Stimulated activated CD8-positive, alpha-beta memory T cell treated with anti-CD3 and anti-CD28 coated beads, Interleukin-4, amount 100 ng/mL, for 4 hours (primary cell): ENCODE data around the gene KCNK18.
"Not testable (repeated sequence)": the region's sequence is repeated elsewhere in the genome, so short reads cannot be mapped to it uniquely, and the experiment has no call there.

Experiments used
- DNase-seq, 2 donors: peaks; one replicate each; pipeline ENCODE4 v3.0.0-alpha.2; 2020; ENCODE audit warnings: low read depth in 2 of 2, low spot score in 1 of 2

Gene KCNK18

DNA sequence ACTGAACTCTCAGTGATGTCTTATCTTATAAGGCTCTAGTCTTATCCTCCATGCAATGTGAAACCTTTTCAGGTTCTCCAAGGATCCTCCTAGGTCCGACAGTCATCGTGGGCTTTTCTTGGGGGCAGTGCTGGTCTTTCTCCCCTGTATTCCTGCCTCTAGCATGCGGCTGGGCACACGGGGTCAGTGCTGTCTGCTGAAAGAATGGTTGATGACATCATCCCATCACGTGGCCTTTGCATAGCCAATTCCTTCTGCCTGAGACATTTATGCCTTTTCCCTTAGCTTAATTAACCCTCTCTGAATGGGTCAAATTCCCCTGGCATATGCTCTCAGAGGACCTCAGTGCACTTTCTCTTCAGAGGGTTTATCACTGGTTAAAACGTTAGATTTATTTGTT, 27.0 kb upstream of the KCNK18 start:
- DNase-seq: no peak

DNA sequence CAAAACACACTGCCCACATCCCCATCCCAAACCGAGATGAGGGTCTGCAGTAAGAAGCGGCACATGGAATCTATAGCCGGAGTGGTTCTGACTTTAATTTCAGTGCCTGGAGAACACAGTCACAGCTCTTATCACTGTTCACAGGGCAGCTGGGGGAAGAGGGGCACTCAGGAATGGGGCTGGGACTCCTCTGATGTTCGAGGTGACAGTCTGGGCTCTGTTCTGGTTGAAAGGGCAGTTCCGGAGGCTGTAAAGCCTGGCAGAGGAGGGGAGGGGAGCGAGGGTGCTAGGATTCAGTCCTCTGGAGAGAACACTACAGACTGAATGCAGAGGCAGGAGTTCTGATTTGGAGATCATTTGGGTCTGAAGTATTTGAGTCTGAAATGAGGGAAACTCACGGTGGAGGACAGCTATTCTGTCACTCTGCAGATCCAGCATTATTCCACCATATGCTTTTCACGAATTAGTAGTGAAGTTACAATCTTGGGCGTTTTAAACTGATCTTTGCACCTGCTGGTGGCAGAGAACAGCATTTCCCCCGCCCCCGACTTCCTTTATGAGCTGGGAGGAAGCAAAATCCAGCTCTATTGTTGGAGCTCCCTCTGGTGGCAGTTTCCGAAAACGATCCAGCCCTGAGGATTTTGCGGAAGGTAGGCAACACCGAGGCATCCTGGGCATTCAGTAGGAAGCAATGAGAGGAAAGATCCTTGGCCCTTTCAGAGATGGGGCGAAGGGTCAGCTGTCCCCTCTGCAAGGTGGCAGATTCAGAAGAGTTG, 22.7 kb upstream of the KCNK18 start:
- DNase-seq: peak; percentile 60 to 76

DNA sequence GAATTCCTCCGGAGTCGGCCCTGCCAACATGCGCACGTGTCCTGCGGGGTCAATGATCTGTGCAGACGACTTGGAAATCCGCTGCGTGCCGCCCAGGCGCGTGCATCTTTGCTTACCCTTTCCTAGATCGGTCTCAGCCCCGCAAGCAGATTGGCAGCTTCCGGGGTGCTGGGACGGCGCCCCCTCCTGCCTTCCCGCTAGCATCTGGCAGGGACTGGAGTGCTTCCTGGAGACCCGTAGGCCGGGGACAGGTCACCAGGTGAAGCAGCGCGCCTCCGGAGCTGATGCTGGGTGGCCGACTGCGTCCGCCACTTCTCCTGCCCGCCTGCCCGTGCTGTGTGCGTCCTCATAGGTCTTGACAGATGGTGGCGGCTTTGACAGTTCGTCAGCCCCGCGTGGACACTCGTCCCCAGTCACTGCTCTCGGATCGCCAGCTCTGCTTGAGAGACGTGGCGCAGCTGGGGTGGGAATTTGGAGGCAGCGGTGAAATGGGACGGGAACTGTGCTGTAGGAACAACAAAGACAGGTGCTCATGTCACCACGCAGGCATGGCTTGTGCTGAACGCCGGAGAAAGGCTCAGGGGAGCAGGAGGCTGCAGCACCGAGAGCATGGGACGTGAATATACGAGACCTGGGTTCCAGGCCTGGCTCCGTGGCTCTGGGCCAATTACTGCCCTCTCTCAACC, 21.9 kb upstream of the KCNK18 start:
- DNase-seq: no peak

DNA sequence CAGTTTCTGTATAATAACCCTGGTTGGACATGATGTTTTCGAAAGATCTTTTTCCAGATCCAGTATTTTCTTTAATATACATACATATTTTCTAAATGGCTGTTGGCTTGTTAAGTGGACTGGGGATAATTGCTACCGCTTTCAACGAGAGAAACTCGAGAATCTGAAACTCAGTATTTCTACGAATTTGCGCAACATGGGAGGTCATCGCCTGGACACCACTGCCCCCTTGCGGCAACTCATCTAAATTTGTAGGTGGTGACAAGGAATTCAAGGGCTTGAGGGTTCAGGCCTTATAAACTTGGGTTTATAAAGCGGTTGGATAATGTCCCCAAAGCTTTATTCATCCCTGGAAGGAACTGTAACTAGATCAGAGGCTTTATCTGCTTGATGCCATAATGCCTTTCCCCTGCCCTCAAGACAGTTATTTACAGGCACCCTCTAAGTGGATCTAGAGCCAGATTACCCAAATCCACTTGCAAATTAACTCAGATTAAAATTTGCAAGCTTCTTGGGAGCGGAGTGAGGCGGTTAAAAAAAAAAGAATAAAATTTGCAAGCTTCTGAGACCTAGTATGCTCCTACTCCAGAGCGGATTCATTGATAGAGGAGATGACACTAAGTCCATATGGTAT, 21.3 kb upstream of the KCNK18 start:
- DNase-seq: peak; percentile 35 to 56

DNA sequence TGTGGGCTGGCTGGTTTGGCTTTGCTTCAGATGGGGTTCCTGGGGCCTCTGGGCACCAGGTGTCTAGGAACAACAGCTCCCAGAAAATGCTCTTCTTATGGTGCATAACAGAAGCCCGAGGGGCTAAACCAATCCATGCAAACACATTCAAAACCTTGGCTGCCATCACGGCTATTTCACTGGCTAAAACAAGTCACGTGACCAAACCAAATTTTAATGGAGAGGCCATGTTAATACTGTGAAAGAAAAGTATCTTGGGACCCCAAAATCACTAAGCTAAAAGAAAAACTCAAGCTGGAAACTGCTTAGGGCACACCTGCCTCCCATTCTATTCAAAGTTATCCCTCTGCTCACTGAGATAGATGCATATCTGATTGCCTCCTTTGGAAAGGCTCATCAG, 19.1 kb upstream of the KCNK18 start:
- DNase-seq: no peak

DNA sequence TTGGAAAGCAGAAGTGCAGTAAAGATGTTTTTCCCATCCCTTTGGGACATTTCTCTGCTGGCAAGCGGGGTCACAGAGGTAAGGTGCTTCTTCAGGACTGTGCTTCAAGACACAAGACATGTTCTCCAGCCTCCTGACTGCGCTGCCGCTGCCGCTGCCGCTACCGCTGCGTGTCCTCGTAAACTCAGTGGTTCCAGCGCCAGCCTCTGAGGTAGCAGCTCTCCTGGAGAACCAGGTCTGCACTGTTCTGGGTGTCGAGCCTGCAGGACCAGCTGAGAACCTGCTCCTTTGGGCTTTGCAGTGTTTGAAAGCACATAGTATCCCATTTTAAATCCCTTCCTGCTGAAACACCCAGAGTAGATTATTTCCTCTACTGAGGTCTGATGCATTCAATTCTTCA, 13.0 kb upstream of the KCNK18 start:
- no peak for DNase-seq

DNA sequence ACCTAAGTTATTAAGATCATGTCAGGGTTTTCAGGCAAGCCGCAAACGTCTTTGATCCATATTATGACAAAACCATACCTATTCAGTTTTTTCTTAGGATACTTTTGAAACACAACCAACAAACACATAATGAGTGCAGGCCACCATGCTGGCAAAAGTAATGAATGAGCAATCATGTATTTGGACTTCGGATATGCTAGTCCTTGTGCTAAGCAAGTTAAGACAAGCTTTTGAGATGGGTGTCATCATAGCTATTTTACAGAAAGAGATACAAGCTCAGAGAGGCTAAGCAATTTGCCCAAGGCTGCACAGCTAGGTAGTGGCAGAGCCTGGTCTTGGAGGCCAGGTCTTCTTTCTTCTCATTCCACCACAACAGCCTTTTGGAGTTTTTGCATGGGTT, 12.5 kb upstream of the KCNK18 start:
- DNase-seq: no peak

DNA sequence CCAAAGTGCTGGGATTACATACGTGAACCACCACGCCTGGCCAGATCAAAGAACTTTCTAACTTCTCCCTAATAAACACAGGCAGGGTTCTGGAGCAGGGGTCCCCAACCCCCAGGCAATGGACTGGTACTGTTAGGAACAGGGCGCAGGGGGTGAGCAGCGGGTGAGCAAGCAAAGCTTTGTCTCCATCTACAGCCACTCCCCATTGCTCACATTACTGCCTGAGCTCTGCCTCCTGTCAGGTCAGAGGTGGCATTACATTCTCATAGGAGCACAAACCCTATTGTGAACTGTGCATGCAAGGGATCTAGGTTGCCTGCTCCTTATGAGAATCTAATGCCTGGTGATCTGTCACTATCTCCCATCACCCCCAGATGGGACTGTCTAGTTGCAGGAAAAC, 11.5 kb upstream of the KCNK18 start:
- not testable (repeated sequence) for DNase-seq

DNA sequence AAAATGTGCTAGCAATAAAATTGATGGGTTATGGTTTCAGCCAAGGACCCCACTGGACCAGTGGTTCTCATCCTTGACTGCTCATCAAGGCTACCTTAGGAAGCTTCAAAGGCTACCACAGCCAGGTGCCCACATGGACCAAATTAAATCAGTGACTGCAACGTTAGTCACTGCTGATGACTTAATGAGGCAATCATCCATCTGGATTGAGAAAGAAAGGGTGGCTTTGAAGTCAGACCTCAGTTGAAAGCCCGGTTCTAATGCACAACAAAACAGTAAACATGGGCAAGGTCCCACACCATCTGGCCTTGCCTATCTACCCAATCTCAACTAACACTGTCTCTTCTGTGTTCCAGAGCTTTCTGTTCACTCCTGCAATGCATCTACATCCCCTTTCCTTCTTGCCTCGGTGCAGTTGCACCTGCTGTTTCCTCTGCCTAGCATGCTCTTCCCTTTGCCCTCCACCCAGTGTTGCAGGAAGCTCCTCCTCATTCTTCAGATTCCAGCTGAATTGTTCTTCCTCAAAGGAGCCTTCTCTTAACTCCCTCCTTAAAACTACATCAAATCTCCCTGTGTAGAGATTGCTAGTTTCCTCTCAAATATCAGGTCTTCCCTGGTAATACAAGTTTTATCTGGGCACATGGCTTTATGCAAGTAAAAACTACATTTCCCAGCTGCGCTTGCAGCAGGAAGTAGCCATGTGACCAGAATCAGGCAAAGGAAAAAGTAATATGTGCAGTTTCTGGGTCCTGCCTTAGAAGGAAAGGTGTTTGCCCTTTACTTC, 10.3 kb upstream of the KCNK18 start:
- DNase-seq: no peak

DNA sequence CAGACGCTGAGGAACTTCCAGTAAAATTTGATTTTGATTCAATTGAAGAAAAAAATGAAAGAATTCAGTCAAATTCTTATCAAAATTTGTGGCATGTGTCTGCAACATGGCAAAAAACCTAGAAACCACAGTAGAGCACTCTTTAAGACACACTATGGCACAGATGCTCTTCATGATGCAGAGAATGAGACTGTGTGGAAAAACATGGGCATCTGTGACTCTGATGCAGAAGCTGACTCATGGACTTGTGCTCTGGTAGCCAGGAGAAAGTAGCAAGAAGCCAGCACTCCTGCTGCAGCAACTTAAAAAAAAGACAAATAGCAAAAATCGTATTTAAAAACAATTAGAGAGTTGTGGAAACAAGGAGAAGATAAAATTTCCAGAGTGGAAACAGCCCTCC, 8.9 kb upstream of the KCNK18 start:
- no peak for DNase-seq

DNA sequence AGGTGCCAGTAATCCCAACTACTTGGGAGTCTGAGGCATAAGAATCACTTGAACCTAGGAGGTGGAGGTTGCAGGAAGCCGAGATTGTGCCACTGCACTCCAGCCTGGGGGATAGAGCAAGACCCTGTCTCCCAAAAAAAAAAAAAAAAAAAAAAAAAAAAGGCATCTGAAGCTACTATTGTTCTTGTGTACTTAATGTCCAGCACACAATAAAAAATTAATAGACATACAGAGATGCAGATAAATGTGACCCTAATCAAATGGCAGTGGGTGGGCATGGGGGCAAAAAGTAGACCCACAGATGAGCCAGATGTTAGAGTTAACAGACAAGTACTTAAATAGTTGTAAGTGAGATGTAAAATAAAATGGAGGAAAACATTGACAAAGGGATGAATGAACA, 7.7 kb upstream of the KCNK18 start:
- DNase-seq: no peak

DNA sequence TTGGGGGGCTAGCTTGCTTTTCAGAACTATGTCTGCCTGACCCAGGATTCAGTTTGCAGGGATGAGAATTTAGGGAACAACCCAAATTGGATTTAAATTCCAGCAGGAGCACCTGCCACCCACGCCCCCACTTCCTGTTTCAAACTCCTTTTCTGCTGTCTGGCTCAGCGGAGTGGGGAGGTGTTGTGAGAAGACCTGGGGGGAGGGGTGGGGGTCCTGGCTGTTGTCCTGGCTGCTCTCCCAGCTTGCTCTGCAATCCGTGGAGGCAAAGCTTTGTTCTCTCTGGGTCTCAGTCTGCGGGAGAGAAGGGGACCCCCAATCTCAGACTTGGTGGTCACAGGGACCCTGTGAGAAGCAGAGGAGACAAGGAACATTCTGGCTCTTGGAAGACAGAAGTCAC, 799 bp downstream of the KCNK18 start:
- no peak for DNase-seq

DNA sequence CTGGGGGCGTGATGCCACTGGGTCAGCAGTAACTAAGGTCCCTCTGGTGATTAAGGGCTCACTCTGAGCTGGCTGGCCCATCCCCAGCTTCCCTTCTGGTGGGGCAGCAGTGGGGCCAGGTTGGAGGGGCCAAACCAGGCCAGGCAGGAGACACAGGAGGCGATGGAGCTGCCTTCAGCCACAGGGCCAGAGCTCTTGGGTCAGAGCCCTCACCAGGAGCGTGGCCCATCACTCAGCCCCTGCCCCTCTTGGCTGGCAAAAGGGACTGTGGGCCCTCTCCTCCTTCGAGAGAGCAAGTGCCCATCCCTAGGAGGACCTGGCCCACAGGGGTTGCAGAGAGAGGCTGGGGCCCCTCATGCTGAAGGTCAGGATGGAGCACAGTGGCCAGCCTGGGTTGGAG, 4.5 kb downstream of the KCNK18 start:
- DNase-seq: no peak

DNA sequence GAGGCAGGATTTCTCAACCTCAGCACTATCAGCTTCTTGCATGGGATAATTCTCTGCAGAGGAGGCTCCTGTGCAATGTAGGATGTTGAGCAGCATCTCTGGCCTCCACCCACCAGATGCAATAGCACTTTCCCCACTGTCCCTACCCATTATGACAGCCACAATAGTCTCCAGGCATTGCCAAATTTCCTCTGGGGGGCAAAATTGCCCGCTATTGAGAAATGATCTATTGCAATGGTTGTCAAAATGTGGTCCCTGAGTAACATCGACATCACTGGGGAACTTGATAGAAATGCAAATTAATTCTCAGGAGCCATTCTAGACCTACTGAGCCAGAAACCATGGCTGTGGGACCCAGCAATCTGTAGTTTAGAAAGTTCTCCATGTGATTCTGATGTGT, 7.0 kb downstream of the KCNK18 start:
- DNase-seq: no peak

DNA sequence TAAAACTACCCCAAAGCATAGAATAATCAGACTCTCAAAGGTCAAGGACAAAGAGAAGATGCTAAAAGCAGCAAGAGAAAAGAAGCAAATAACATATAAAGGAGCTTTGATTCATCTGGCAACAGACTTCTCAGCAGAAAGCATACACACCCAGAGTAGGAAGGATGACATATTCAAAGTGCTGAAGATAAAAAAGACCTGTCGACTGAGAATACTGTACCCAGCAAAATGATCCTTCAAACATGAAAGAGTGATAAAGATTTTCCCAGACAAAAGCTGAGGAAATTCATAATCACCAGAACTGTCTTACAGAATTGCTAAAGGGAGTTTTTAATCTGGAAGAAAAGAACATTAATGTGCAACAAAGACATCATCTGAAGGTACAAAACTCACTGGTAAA, 14.9 kb downstream of the KCNK18 start:
- DNase-seq: no peak

DNA sequence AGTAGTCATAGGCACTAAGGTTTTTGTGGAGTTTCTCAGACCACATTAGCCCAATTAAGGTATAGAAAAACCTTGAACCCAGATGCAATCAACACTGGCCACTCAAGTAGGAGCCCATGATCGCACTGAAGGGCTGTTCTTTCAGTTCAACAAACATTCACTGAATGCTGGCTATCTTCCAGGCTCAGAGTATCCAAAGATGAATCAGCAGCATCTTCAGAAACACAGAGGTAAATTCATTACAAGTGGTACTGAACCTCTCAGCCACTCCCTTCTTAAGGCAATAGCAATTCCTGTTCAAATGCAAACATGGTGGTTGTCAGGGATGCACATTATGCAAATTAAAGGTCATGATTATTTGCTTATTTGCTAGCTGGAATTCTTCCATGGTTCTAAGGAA, 17.1 kb downstream of the KCNK18 start:
- no peak for DNase-seq

DNA sequence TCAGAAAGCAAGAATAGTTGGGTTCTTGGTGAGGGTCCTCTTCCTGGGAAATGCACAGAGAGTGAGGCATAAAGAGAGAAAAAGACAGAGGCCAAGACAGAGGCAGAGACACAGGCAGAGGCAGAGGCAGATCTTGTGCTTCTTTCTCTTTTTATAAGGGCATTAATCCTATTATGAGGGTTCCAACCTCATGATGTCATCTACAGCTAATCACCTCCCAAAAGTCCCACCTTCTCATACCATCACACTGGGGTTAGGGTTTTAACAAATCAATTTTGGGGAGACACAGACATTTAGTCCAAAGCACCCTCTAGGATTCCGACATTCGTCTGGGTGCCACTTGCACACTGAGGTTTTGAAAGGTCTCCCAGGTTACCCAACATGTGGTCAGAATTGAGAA, 17.8 kb downstream of the KCNK18 start:
- no peak for DNase-seq

DNA sequence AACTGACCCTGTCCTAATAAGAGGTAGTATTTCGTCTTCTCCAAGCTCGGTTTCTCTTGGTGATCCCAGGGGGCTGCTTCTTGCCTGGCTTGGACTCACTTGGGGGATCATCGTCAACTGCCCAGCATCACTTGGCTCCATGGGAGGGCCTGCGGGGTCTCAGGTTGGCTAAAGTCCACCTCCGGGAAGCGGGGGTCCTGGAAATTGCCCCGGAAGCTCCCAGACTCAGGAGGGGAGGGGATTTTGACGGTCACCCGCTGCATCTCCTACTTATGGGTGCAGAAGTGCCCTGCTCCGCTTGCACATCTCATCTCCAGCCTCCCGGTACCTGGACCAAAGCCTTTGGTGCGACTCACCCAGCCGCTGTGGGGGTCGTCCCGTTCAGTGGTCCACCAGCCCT, 18.7 kb downstream of the KCNK18 start:
- no peak for DNase-seq

DNA sequence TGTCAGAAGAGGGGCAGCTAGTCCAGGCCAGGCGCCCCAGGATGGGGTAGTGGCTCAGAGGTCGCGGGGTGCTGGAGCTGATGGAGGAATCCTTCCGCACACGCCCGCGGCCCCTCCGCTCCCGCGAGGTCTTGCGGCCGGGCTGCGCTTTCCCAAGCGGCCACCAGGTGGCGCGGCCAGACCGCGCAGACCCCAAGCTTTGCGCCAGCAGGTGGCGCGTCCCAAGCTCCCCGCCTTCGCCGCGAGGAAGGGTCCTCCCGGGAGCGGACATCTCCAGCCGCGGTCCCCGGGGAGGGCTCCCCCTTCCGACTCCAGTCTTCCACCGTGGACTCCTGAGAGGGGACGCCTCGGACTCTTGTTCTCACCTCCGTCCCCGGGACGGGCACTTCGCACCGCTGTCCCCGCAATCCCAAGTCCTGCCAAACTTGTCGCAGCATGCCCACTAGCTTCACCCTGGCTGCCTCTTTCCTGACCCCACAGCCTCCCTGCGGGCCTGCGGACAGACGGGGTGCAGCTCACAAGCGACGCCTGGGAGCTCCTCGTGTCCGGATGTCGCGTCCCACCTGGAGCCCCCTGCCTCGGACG, 19.4 kb downstream of the KCNK18 start:
- peak; percentile 34 to 36 for DNase-seq

DNA sequence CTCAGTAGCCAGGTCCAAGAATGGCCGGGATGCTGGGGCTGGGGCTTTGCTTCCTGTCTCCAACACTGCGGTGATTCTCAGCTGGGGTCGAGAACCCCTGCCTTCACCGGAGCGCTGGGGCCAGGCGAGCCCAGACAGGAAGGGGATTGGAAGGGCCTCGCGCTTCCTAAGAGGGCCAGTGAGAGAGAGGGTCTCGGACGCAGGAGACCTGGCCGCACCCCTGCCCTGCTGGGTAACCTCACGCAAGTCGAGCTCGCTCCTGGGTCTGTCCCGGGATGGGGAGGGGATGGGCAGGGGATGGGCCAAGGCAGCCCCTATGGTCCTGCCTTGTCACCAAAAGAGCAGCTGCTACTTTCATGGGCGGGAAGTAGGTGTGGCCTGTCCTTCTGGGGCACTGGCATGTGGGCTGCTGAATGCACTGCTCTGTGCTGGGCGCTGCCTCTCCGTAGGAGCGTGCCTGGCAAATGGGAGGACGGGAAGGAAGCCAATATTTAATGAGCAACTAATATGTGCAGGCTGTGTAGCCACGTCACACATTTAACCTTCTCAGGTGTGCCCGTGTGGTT, 20.0 kb downstream of the KCNK18 start:
- DNase-seq: no peak

DNA sequence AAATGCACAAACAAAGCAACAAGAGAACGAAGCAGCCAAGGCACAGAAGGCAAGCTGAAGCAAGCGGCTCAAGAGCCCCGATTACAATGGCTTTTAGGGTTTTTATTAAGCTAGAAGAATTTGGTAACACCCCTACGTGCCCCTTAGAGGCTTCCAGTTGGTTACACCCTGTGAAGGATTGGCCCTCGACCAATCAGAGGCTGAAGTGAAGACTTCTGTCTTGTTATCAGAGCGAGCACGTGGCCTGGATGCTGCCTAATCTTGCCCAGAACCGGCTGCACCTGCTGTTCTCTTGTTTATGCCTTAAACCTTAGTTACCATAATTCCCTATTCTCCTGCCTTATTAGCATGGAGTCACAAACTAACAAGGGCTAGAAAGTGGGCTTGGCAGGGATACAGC, 21.4 kb downstream of the KCNK18 start:
- no peak for DNase-seq
